ENCODE data around the gene TGFB2. TPM values are rescaled to one million over a fixed set of nuclear protein-coding genes. Genes with fewer than 3 reads are reported as not detected.

Gene TGFB2
- total and polyA plus RNA-seq, 2 donors (not counting 3 experiments of a cell fraction or from before 2014, with no cell fraction given), result 21.2 to 43.5 TPM

GRCh38 chr1:218365226-218365999, 20.3 kb downstream of the TGFB2 start:
- Histone ChIP-seq H2AFZ (ENCODE audit: low read depth, low read length) (peak overlapping the region; percentile 13), H3K27ac (ENCODE audit: insufficient read depth, low read depth, low read length) (no peak overlapping the region), H3K36me3 (ENCODE audit: control insufficient read depth in 2 of 2, extremely low read depth in 1 of 2, insufficient read depth in 2 of 2, low read length in 2 of 2) (no peaks in the 10 kb centered on the region), H4K20me1 (replicated peaks; ENCODE audit: control insufficient read depth, extremely low read depth, insufficient read depth, low read length) (no peaks in the 10 kb centered on the region), H3K79me2 (ENCODE audit: control insufficient read depth, insufficient read depth, low read length) (no peaks in the 10 kb centered on the region), H3K4me2 (ENCODE audit: insufficient read depth, low read length) (no peak overlapping the region), H3K4me1 (ENCODE audit: control insufficient read depth, extremely low read depth, insufficient read depth, low read length) (peaks cover 6% of the 10 kb centered on the region), H3K9ac (replicated peaks; ENCODE audit: extremely low read depth, insufficient read depth, low read length) (no peak overlapping the region), H3K27me3 (ENCODE audit: control insufficient read depth in 2 of 2, insufficient read depth in 2 of 2, low read length in 2 of 2) (no peaks in the 10 kb centered on the region), H3K9me3 (replicated peaks; ENCODE audit: control insufficient read depth, insufficient read depth, low read length) (no peaks in the 10 kb centered on the region), H3K9me1 (replicated peaks; ENCODE audit: control insufficient read depth, extremely low read depth, insufficient read depth, low read length) (no peaks in the 10 kb centered on the region), H3K4me3 (replicated peaks in 1 of 3; ENCODE audit: insufficient read depth in 1 of 3, low read depth in 1 of 3, low read length in 3 of 3) (no peak overlapping the region)
- DNase-seq (ENCODE audit: low read depth, low spot score) (no peak), FAIRE-seq (no peak)
- ChIA-PET CTCF (interaction anchor here (0.9 to 5.3 kb wide), 7 partner anchors 8 to 701 kb away, joined by 3 to 62 read pairs (median 3); no protein-coding TSS in a partner anchor), POLR2A (no interaction called here)
- TF ChIP-seq EZH2 (IDR thresholded peaks at IDR 0.05; ENCODE audit: borderline replicate concordance, low read depth, low read length, severe bottlenecking) (no peak), MYC (IDR thresholded peaks at IDR 0.05; ENCODE audit: low read depth, low read length) (no peak), GATA2 (IDR thresholded peaks at IDR 0.05; ENCODE audit: insufficient read depth, insufficient read length, low read depth, low read length) (no peak), POLR2A (IDR thresholded peaks at IDR 0.05; ENCODE audit: low read depth, low read length) (no peak), FOS (IDR thresholded peaks at IDR 0.05; ENCODE audit: borderline replicate concordance, insufficient read depth, low read length) (no peak)
- intact Hi-C loops (cut with micrococcal nuclease), result no loop called here
- no TSS peak for BruUV-seq (replicated peaks)
- dilution Hi-C loops (cut with MboI; ENCODE audit: extremely low pct_ligation_motif_present, low sequenced_read_pairs), result no loop called here

GRCh38 chr1:218366322-218367052, 21.4 kb downstream of the TGFB2 start:
- Histone ChIP-seq H3K9ac (replicated peaks; ENCODE audit: extremely low read depth, insufficient read depth, low read length) (no peak overlapping the region), H3K36me3 (ENCODE audit: control insufficient read depth in 2 of 2, extremely low read depth in 1 of 2, insufficient read depth in 2 of 2, low read length in 2 of 2) (no peaks in the 10 kb centered on the region), H3K4me2 (ENCODE audit: insufficient read depth, low read length) (no peak overlapping the region), H3K79me2 (ENCODE audit: control insufficient read depth, insufficient read depth, low read length) (no peaks in the 10 kb centered on the region), H3K9me1 (replicated peaks; ENCODE audit: control insufficient read depth, extremely low read depth, insufficient read depth, low read length) (no peaks in the 10 kb centered on the region), H3K9me3 (replicated peaks; ENCODE audit: control insufficient read depth, insufficient read depth, low read length) (no peaks in the 10 kb centered on the region), H3K4me1 (ENCODE audit: control insufficient read depth, extremely low read depth, insufficient read depth, low read length) (peaks cover 6% of the 10 kb centered on the region), H3K4me3 (replicated peaks in 1 of 3; ENCODE audit: insufficient read depth in 1 of 3, low read depth in 1 of 3, low read length in 3 of 3) (no peak overlapping the region), H4K20me1 (replicated peaks; ENCODE audit: control insufficient read depth, extremely low read depth, insufficient read depth, low read length) (no peaks in the 10 kb centered on the region), H3K27ac (ENCODE audit: insufficient read depth, low read depth, low read length) (no peak overlapping the region), H3K27me3 (ENCODE audit: control insufficient read depth in 2 of 2, insufficient read depth in 2 of 2, low read length in 2 of 2) (no peaks in the 10 kb centered on the region), H2AFZ (ENCODE audit: low read depth, low read length) (no peak overlapping the region)
- ChIA-PET CTCF (interaction anchor here (0.6 to 1.3 kb wide), 5 partner anchors 10 to 700 kb away, joined by 3 to 4 read pairs (median 3); no protein-coding TSS in a partner anchor), POLR2A (no interaction called here)
- no peak for TF ChIP-seq MYC (IDR thresholded peaks at IDR 0.05; ENCODE audit: low read depth, low read length)
- no peak for TF ChIP-seq POLR2AphosphoS5 (IDR thresholded peaks at IDR 0.05; ENCODE audit: insufficient read depth, low read depth, low read length)
- no peak for TF ChIP-seq MAX (IDR thresholded peaks at IDR 0.05; ENCODE audit: insufficient read depth, insufficient read length)
- TF ChIP-seq GATA2 (IDR thresholded peaks at IDR 0.05; ENCODE audit: insufficient read depth, insufficient read length, low read depth, low read length), result no peak
- no peak for TF ChIP-seq CTCF (IDR thresholded peaks at IDR 0.05; ENCODE audit: extremely low read depth in 1 of 2, insufficient read depth in 1 of 2, low read depth in 1 of 2, low read length in 2 of 2)
- TF ChIP-seq POLR2A (IDR thresholded peaks at IDR 0.05; ENCODE audit: low read depth, low read length), result no peak
- TF ChIP-seq FOS (IDR thresholded peaks at IDR 0.05; ENCODE audit: borderline replicate concordance, insufficient read depth, low read length), result no peak
- TF ChIP-seq EZH2 (IDR thresholded peaks at IDR 0.05; ENCODE audit: borderline replicate concordance, low read depth, low read length, severe bottlenecking), result no peak
- no peak for TF ChIP-seq JUN (IDR thresholded peaks at IDR 0.05; ENCODE audit: borderline replicate concordance, insufficient read depth, insufficient read length, low read depth)
- no peak for DNase-seq (ENCODE audit: low read depth, low spot score)
- intact Hi-C loops (cut with micrococcal nuclease), result no loop called here
- BruUV-seq (replicated peaks), result no TSS peak
- peak; percentile 4 for FAIRE-seq
- dilution Hi-C loops (cut with MboI; ENCODE audit: extremely low pct_ligation_motif_present, low sequenced_read_pairs), result no loop called here
